Activated CD8-positive, alpha-beta memory T cell treated with anti-CD3 and anti-CD28 coated beads, Interleukin-2, amount 50 U/mL, for 4 hours (primary cell): ENCODE measurements around the gene PDCD4.
A peak's percentile ranks its signal among the peaks of the same experiment; 100 is the strongest.

Source experiments
- DNase-seq: peaks from one replicate; pipeline ENCODE4 v3.0.0-alpha.2; 2020

PDCD4 gene

GRCh38 chr10:110871298-110872084 is at the start of gene PDCD4:
Gene PDCD4, plus strand, starts transcription at chr10:110871928. Its CDS starts 4,100 bp downstream, at chr10:110876028.
- DNase-seq = peak; percentile 92

- DNase-seq = no peak
Observed at GRCh38 chr10:110822035-110822711, 49.6 kb upstream of the PDCD4 start.

- no peak for DNase-seq
Observed at GRCh38 chr10:110822712-110823311, 48.9 kb upstream of the PDCD4 start.

GRCh38 chr10:110824152-110824441 is 47.6 kb upstream of the PDCD4 start:
- no peak for DNase-seq

DNA sequence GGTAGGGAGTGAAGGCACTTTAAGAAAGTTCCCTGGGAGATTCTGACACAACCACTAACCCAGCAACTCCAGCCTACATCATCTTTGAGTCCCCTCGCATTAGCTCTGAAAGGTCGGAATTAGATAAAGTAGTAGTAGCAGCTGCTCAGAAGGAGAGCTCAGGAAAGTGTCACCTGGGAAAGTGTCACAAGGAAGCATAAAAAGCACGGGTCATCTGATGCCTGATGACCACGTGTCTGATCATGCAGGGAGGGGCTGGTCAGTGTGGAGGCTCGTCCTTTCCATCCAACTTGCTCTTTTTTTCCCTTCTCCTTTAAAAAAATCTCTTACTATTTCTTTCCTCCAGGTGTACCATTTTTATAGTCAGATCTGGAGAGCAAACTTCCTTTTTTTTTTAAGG is 47.1 kb upstream of the PDCD4 start:
- no peak for DNase-seq

- no peak for DNase-seq
Observed at GRCh38 chr10:110825508-110825907, 46.2 kb upstream of the PDCD4 start.

DNA sequence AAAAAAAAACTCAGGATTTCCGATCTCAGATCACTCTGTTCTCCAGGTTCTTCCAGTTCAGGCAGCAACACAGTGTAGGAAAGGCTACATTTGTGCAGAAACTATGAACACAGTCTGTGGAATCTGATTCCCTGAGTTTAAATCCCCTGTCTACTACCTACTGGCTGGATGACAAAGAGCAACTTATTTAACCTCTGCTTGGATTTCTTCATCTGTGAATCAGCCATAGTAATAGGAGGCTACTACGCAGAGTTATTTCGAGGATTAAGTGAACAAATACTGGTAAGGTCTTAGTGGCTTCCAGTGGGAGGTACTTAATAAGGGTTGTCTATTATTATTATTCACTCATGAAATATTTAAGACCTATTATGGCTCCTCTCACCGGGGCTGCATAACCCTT is 44.3 kb upstream of the PDCD4 start:
- DNase-seq = no peak

- DNase-seq = no peak
Observed at GRCh38 chr10:110827875-110828274, 43.9 kb upstream of the PDCD4 start.

- no peak for DNase-seq
Observed at GRCh38 chr10:110828525-110828924, 43.2 kb upstream of the PDCD4 start.

GRCh38 chr10:110829721-110830410 is 41.9 kb upstream of the PDCD4 start:
- no peak for DNase-seq

- no peak for DNase-seq
Observed at GRCh38 chr10:110833234-110833940, 38.3 kb upstream of the PDCD4 start.

GRCh38 chr10:110833941-110834628 is 37.6 kb upstream of the PDCD4 start:
- no peak for DNase-seq

DNA sequence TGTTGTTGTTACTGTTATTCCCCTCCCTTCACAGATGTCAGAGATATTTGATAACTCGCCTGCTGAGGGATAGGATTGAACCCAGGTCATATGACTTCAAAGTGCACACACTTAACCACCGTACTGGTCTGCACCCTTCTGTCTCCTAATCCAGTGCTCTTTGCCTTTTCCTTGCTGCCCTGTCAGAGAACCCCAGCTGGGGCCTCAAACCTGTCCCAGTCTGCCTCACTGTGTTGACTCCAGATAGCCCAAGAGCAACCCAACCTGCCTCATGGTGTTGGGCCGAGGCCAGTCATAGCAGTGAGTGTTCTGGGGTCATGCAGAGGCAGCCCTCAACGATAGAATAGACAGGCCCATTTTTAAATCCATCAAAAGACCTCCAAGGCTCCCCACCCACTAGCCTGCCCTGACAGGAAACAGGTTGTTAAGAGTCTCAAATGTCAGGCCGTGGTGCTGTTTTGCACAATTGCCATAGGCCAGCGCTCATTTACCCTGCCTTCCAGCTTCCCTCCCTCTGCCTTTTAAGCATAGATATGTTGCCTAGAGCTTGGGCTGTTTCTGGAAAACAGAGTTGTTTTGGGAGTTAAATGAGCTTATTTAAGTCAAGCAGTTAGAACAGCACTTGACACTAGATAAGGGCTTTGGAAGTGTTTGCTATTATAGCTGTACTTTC is 37.0 kb upstream of the PDCD4 start:
- DNase-seq = peak; percentile 33

- DNase-seq = no peak
Observed at GRCh38 chr10:110835841-110836240, 35.9 kb upstream of the PDCD4 start.

GRCh38 chr10:110836706-110837105 is 35.0 kb upstream of the PDCD4 start:
- DNase-seq = no peak

- no peak for DNase-seq
Observed at GRCh38 chr10:110837418-110838171, 34.1 kb upstream of the PDCD4 start.

- DNase-seq = no peak
Observed at GRCh38 chr10:110840225-110840922, 31.4 kb upstream of the PDCD4 start.

DNA sequence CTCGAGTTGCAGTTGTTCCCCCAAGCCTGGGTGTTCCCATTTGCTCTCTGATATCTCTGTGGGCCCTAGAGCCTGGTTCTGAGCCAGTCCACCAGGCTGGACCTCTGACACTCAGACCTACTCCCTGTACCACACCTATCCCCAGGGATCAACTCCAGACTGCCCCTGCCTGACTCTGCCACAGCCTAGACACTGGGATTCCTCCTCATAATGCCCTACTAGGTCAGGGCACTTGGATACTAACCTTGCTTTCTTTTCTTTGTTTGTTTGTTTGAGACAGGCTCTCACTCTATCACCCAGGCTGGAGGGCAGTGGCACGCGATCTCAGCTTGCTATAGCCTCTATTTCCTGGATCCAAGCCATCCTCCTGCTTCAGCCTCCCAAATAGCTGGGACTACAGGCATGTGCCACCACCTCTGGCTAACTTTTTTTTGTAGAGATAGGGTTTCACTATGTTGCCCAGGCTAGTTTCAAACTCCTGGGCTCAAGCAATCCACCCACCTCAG is 30.8 kb upstream of the PDCD4 start:
- DNase-seq = no peak

DNA sequence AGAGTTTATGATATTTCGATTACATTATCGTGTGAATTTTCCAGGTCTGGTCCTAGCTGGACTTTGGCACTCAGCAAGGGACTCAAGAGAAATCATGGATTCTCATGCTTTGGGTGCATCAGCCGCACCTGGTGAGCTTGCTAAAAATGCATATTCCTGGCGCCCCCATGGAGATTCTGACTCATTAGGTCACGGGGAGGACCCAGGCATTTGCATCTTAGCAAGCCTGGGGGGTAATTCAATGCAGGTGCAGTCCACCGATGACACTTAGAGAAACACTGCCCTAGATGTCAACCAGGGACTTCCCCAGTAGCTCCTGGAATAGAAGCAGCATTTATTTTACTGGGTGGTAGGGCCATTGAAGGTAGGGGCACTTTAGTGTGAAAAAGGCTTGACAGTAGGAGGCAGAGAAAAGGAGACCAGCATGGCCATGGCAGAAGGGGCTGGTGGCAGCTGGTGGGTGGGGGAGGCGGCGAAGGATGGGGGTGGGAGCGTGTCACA is 29.9 kb upstream of the PDCD4 start:
- no peak for DNase-seq
